ENCODE data around the gene CEACAM19. TPM values are rescaled to one million over a fixed set of nuclear protein-coding genes. Genes with fewer than 3 reads are reported as not detected.

CEACAM19 gene
- total RNA-seq, 4 donors from 2014 or later: 0.78 to 5.5 (median 3.8) TPM

DNA sequence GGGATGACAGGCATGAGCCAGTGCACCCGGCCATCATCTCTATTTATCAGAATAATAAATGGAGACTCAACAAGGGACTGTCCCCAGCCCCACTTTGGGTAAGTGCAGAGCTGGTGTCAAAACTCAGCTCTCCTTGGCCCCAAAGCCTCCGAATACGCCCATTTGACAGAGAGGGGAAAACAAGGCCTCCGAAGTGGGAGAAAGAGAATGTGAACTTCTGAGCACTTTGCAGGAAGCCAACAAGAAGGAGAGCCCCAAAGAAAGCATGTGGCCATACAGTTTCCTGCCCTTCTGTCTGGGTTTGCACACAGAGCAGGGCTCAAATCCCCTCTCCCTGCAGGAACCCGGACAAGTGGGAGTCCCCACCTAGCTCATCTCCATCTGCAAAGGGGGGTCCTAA is 29.3 kb downstream of the CEACAM19 start:
- Histone ChIP-seq H3K36me3 (no peaks in the 10 kb centered on the region), H3K9me3 (no peaks in the 10 kb centered on the region), H3K27ac (no peak overlapping the region), H3K4me3 (replicated peaks in 1 of 3) (no peak overlapping the region), H3K4me1 (peaks cover 6 to 8% of the 10 kb centered on the region in 2 donors), H3K27me3 (no peaks in the 10 kb centered on the region)
- no peak for DNase-seq
- intact Hi-C loops (cut with DNase I): no loop called here
- no peak for TF ChIP-seq CTCF (IDR thresholded peaks at IDR 0.05)
- no peak for TF ChIP-seq POLR2A (IDR thresholded peaks at IDR 0.05)
- WGBS, 2 donors: 94 to 95% methylated on average over 5 of the region's 5 CpGs

DNA sequence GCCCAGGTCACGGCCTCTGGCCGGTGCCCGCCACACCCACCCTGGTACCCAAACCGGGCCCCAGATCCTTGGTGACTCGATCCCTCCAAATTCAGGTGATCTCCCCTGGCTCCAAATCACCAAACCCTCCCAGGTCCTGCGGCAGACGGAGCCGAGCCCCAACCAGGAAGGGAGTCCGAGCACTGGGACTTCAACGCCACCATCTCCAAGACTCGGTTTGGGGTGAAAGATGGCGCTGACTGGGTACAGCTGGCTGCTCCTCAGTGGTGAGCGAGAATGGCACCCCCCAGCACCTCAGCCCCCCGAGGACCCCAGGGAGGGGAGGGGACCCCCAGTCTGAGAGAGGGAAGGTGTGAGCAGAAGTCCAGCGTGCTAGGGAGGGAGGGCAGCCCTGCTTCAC is 29.9 kb downstream of the CEACAM19 start:
- Histone ChIP-seq H3K27ac (no peak overlapping the region), H3K27me3 (no peaks in the 10 kb centered on the region), H3K36me3 (no peaks in the 10 kb centered on the region), H3K4me1 (peaks cover 6 to 7% of the 10 kb centered on the region in 2 donors), H3K4me3 (replicated peaks in 1 of 3) (no peak overlapping the region), H3K9me3 (no peaks in the 10 kb centered on the region)
- TF ChIP-seq POLR2A (IDR thresholded peaks at IDR 0.05) (no peak), CTCF (IDR thresholded peaks at IDR 0.05) (no peak)
- intact Hi-C loops (cut with DNase I): no loop called here
- DNase-seq: no peak
- WGBS, 2 donors: 87 to 89% methylated on average over 15 of the region's 15 CpGs

DNA sequence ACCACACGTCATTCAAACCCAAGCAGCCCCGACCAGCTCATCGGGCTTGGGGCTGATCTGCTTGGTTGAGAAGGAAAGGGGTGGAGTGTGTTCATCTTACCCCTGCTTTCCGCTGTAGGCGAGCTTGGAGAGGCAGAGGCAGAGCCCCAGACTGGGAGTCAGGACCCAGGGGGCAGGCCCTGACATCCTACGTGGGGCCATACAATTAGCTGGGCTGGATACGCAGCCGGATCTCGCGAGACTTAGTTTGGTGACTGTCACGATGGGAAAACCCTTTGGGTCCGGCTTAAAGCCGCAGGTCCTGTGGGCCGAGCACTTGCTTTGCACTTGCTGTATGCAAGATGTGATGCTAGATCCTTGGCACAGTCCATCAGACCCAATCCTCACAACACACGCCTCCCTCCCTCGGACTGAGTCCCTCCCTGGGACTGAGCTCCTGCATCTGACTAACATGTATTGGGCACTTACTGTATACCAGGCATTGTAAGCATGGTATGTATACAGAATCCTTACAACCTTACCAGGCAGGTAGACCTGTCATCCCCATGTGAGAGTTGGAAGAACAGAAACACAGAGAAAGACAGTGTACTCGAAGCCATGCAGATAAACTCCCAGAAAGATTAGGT is 31.4 kb downstream of the CEACAM19 start:
- H3K27ac ChIP-seq: no peak overlapping the region
- no peaks in the 10 kb centered on the region for H3K4me1 ChIP-seq
- no peaks in the 10 kb centered on the region for H3K9me3 ChIP-seq
- no peak for DNase-seq
- no peaks in the 10 kb centered on the region for H3K36me3 ChIP-seq
- WGBS, 2 donors: 77 to 81% methylated on average over 6 to 14 of the region's 17 CpGs
- no peaks in the 10 kb centered on the region for H3K27me3 ChIP-seq
- TF ChIP-seq POLR2A (IDR thresholded peaks at IDR 0.05) (no peak), CTCF (IDR thresholded peaks at IDR 0.05) (no peak)
- intact Hi-C loops (cut with DNase I): no loop called here
- H3K4me3 ChIP-seq (replicated peaks in 1 of 3): no peak overlapping the region

DNA sequence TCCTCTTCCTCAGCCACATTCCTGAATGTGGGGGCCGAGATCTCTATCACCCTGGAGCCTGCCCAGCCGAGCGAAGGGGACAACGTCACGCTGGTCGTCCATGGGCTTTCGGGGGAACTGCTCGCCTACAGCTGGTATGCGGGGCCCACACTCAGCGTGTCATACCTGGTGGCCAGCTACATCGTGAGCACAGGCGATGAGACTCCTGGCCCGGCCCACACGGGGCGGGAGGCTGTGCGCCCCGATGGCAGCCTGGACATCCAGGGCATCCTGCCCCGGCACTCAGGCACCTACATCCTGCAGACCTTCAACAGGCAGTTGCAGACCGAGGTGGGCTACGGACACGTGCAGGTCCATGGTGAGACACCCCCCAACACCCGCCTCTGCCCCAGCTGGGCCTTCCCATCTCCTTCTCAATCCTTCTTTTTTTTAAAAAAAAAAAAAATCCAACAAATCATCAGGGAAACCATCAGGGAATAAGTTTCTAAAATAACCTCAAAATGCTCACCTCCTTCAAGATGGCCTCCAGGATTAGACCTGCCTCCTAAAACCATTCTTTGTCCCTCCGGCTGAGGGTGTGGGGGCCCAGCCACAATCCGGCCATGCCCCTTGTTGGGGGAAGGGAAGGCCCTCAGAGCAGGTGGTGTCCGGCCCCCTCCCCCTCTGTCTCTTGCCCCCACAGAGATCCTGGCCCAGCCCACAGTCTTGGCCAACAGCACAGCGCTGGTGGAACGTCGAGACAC is 32.2 kb downstream of the CEACAM19 start:
- WGBS, 2 donors: 74 to 84% methylated on average over 17 to 20 of the region's 28 CpGs

More for the DNA sequence above, 32.2 kb downstream of the CEACAM19 start:
- H3K4me1 ChIP-seq: no peaks in the 10 kb centered on the region
- H3K27me3 ChIP-seq: no peaks in the 10 kb centered on the region
- intact Hi-C loops (cut with DNase I): no loop called here
- TF ChIP-seq POLR2A (IDR thresholded peaks at IDR 0.05) (no peak), CTCF (IDR thresholded peaks at IDR 0.05) (no peak)
- H3K27ac ChIP-seq: no peak overlapping the region
- no peak overlapping the region for H3K4me3 ChIP-seq (replicated peaks in 1 of 3)
- no peaks in the 10 kb centered on the region for H3K9me3 ChIP-seq
- DNase-seq: no peak
- no peaks in the 10 kb centered on the region for H3K36me3 ChIP-seq
